SK-N-MC (cell line): ENCODE measurements around the gene CIROP.

ENCODE experiments used
- EZH2 ChIP-seq: fragments of 200-600 bp; sonication (generic); IDR thresholded peaks from one replicate; pipeline ENCODE4 v1.6.1; 2017; ENCODE audit warnings: antibody characterized with exemption
- FOXP2 ChIP-seq: optimal IDR thresholded peaks from 2 replicates; pipeline ENCODE3; 2011; ENCODE audit warnings: mild to moderate bottlenecking, moderate library complexity; ENCODE audit not compliant: insufficient read depth; ENCODE audit errors: extremely low read length, control extremely low read depth
- POLR2AphosphoS5 ChIP-seq: IDR thresholded peaks from 2 replicates; pipeline ENCODE4 v1.6.1; 2012; ENCODE audit warnings: mild to moderate bottlenecking, low read depth, low read length, borderline replicate concordance

GRCh38 chr14:23076785-23077408 lies 27.9 kb downstream of the CIROP start:
- TF ChIP-seq POLR2AphosphoS5 (no peak), EZH2 (no peak), FOXP2 (no peak)
